Vagina (tissue), 2 donors: ENCODE data around the gene UQCRC1.

Experiments
- CTCF ChIP-seq, 3 experiments: fragments of 450-650 bp in 2 of 3; fragments of 200-600 bp in 1 of 3; sonication (generic) in 1 of 3; IDR thresholded peaks; one replicate each; pipeline ENCODE4 v1.5.1; 2017 to 2019; ENCODE audit warnings: antibody characterized with exemption in 3 of 3, mild to moderate bottlenecking in 2 of 3, moderate library complexity in 2 of 3
- POLR2A ChIP-seq, 2 donors: fragments of 450-650 bp; IDR thresholded peaks; one replicate each; pipeline ENCODE4 v1.6.1; 2017; ENCODE audit warnings: antibody characterized with exemption in 2 of 2, mild to moderate bottlenecking in 2 of 2, moderate library complexity in 2 of 2
- POLR2AphosphoS5 ChIP-seq, 2 donors: sonication (generic); formaldehyde crosslinking; IDR thresholded peaks; one replicate each; pipeline ENCODE4 v1.9.0; 2017; ENCODE audit warnings: antibody characterized with exemption in 2 of 2, mild to moderate bottlenecking in 2 of 2, low read depth in 1 of 2; ENCODE audit not compliant: insufficient read depth in 1 of 2

- no peak for TF ChIP-seq POLR2A (IDR thresholded peaks at IDR 0.05)
- TF ChIP-seq CTCF (IDR thresholded peaks at IDR 0.05), result no peak
- no peak for TF ChIP-seq POLR2AphosphoS5 (IDR thresholded peaks at IDR 0.05; ENCODE audit: insufficient read depth in 1 of 2, low read depth in 1 of 2)
Observed at GRCh38 chr3:48567500-48567899, 41.9 kb downstream of the UQCRC1 start.
